SH-SY5Y (cell line): ENCODE data around the gene MAG.

ENCODE experiments used
- GATA2 ChIP-seq: IDR thresholded peaks from 2 replicates; pipeline ENCODE4 v1.6.1; 2011; ENCODE audit warnings: mild to moderate bottlenecking, low read depth, low read length
- GATA3 ChIP-seq: IDR thresholded peaks from 2 replicates; pipeline ENCODE4 v1.6.1; 2011; ENCODE audit warnings: low read depth, mild to moderate bottlenecking, low read length, moderate library complexity

The MAG gene

DNA sequence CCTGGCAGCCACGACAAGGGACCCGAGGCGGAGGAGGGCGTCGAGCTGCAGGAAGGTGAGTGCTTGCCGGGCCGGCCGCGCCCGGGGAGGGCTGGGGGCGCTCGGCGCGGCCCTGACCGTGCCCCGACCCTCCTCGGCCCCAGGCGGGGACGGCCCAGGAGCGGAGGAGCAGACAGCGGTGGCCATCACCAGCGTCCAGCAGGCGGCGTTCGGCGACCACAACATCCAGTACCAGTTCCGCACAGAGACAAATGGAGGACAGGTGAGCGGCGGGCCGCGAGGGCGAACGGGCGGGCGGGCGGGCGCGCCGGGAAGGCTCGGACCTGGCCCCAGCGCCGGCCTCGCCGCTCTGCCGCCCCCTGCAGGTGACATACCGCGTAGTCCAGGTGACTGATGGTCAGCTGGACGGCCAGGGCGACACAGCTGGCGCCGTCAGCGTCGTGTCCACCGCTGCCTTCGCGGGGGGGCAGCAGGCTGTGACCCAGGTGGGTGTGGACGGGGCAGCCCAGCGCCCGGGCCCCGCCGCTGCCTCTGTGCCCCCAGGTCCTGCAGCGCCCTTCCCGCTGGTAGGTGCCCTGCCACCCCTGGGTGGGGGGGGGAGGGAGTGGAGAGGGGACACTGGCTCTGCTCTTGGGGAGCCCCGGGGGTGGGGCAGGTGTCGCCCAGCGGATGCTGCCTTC, 22.4 kb upstream of the MAG start:
- no peak for TF ChIP-seq GATA3
- TF ChIP-seq GATA2, result no peak; the same call in 1 of the 2 replicates

DNA sequence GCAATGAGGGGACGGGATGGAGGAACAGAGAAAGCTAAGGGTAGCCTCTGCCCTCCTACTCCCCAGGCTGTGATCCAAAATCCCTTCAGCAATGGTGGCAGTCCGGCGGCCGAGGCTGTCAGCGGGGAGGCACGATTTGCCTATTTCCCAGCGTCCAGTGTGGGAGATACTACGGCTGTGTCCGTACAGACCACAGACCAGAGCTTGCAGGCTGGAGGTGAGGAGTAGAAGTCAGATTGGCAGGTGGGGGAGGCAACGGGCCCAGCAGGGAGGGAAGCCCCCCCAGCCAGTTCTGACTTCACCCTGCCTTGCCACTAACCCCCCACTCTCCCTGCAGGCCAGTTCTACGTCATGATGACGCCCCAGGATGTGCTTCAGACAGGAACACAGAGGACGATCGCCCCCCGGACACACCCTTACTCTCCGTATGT, 21.6 kb upstream of the MAG start:
- TF ChIP-seq GATA3, result no peak
- TF ChIP-seq GATA2, result no peak

GRCh38 chr19:35271546-35271945, 20.4 kb upstream of the MAG start:
- TF ChIP-seq GATA3 (no peak), GATA2 (no peak)

DNA sequence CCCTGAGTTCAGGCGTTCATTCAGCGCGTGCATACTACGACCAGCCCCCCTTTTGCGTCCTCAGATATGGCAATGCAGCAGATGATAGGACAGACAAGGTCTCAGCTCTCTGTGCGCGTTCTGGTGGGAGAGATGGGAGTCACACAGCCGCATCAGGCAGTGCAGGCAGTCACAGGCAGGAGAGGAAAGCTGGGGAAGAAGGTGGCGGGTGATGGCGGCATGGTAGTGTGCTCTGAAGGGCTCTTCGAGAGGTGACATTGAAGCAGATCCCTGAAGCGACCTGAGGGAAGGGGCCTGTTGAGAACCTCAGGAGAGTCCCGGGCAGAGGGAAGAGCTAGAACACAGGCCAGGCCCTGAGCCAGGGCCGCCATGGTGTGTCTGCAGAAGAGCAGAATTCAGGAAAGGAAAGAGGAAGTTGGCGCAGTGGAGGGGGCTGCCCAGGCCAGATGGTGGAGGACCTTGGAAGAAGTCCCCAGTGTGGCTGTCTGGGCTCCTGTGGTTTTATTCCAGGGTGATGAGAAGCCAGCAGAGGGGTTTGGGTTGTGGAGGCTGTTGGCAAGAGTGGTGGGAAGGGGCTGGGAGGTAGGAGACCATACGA, 19.7 kb upstream of the MAG start:
- TF ChIP-seq GATA2, result no peak
- no peak for TF ChIP-seq GATA3

DNA sequence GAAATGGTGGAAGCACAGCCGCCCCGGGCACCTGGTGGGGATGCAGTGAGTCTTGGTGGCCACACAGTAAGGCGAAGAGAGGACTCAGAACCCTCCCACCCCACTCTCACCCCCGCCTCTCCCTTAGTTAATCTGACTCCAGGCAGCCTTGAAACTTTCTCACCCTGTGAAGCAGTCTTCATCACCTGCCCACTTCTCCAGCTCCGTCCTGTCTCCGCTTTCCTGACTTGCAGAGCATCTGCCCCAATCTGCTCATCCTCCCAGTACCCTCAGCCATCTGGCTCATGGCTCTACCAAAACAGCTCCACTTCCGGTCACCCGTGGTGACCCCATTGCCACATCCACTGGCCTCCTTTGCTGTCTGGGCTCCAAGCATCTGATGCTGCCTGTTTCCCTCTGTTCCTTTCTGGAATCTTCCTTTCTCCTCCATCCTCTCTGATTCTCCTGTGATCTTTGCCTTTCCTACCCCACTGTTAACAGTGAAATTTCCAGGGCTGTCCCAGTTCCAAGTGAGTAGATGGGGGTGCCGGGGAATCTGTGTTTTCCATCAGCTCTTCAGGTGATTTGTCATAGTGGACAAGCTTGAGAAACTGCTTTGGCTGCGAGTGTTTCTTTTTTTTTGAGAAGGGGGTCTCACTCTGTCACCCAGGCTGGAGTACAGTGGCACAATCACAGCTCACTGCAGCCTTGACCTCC, 18.9 kb upstream of the MAG start:
- TF ChIP-seq GATA3 (no peak), GATA2 (no peak)

DNA sequence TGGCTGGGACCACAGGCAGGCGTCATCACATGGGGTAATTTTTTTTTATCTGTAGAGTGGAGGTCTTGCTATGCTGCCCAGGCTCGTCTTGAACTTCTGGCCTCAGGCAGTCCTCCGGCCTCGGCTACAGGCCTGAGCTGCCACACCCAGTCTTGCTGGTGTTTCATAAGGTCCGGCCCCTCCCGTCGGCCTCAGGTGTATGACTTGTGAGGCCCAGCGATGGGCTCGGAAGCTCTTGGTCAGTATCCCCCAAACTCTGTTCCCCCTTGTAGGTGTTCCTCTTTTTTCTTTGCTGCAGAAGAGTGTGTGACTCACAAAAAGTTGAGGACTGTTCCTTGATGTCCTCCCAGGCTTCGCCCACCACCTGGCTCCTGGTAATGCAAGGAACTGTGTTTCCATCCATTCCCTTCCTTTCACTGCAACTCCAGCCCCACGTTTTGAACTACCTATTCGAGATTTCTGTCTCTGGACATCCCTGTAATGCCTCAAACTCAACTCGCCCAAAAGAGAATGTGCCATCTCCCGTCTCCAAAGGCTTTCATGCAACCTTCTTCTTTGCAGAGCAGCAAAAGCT, 18.2 kb upstream of the MAG start:
- TF ChIP-seq GATA3 (no peak), GATA2 (no peak)

DNA sequence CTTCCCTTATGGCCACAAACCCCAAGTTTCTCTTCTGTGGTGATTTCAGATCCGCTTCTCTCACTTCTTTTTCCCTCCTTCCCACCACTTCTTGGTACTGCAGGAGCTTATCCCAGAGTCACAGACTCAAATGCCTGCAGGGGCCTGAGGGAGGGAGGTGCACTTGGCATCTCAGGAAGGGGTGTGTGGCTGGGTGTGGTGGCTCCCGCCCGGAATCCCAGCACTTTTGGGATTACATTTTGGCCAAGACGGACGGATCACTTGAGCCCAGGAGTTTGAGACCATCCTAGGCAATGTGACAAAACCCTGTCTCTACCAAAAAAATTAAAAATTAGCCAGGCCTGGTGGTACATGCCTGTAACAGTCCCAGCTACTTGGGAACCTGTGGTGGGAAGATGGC, 17.6 kb upstream of the MAG start:
- TF ChIP-seq GATA3, result no peak
- TF ChIP-seq GATA2, result no peak

- TF ChIP-seq GATA3 (no peak), GATA2 (no peak)
These were observed 15.2 kb upstream of the MAG start for GRCh38 chr19:35276706-35277281.

DNA sequence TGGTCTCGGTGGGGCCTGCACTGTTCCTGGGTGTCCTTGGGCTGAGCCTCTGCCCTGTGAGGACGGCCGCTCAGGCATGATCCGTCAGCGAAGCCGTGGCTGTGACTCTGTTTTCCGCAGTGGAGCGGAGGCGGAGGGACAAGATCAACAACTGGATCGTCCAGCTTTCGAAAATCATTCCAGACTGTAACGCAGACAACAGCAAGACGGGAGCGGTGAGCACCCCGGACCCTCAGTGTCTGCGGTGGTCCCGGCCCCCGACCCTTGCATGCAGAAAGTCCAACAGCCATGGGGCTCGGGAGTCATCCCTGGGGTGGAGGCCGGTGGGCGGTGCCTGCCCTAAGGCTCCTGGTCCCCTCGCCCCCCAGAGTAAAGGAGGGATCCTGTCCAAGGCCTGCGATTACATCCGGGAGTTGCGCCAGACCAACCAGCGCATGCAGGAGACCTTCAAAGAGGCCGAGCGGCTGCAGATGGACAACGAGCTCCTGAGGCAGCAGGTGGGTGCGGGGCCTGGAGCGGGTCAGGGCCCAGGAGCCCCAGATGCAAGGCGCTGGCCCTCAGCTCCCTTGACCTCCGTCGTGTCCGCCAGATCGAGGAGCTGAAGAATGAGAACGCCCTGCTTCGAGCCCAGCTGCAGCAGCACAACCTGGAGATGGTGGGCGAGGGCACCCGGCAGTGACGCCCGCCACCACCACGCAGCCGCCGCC, 13.2 kb upstream of the MAG start:
- TF ChIP-seq GATA2 (no peak), GATA3 (no peak)

GRCh38 chr19:35279374-35279773, 12.6 kb upstream of the MAG start:
- no peak for TF ChIP-seq GATA2
- TF ChIP-seq GATA3, result no peak

DNA sequence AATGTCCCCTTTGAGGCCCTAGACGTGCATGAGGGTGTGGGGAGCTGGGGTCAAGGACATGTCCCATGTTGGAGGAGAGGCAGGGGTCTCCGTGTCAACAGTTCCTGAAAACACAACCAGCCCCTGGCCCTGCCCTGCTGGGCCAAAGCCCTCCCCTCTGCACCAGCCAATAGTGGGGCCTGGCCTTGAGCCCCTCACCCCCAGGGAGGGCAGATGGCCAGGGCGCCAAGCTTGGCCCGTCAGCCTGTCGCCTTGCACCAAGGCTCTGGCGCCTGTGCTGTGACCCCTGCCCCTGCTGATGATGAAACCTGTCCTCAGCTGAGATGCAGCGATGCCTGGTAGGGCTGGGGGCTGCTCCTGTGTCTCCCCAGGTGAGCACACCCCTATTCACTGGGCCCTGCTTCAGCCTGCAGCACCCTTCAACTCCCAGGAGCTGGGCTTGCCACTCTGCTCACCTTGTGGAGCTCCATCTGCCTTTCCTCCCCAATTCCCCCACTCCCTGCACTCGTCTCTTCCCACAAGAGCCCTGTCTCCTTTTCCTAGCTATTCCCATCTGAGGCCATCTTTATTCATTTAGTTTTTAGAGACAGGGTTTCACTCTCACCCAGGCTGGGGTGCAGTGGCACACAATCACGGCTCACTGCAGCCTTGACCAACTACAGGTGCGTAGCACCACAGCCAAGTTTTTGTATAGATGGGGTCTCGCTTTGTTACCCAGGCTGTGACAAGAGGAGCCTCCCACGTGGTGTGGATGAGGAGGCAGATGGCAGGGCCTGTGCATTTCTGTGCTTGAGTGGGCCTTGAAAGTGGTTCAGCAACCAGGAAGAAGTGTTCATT, 11.8 kb upstream of the MAG start:
- TF ChIP-seq GATA3 (no peak), GATA2 (no peak)

DNA sequence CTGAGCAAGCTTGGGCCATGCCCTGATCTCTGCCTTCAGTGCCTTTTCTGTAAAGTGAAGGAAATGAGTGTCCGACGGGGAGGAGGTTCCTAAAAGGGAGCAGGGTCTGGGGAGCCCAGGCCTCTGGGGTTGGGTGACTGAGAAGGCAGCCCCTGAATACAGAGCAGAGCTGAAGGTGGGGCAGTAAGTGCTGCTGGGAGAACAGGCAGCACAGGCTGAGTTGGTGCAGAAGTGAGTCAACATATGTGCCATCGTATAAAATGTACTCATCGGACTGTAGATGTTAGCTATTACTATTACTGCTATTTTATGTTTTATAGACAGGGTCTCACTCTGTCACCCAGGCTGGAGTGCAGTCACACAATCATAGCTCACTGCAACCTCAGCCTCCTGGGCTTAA, 10.7 kb upstream of the MAG start:
- TF ChIP-seq GATA2 (no peak), GATA3 (no peak)
